Endodermal cell (in vitro differentiated cells): ENCODE results near the gene NFATC1. TPM values are rescaled to one million over a fixed set of nuclear protein-coding genes. Genes with fewer than 3 reads are reported as not detected.

Experiments
- DNase-seq: peaks from one replicate; pipeline ENCODE4 v3.0.0-alpha.2; 2017
- H3K27ac ChIP-seq: 2 replicates; pipeline ENCODE4 v1.5.1; 2013; ENCODE audit warnings: mild to moderate bottlenecking, low read depth, low read length, moderate library complexity
- H3K27me3 ChIP-seq: 2 replicates; pipeline ENCODE4 v1.6.1; 2013; ENCODE audit warnings: mild to moderate bottlenecking, low read length, moderate library complexity; ENCODE audit not compliant: insufficient read depth, control insufficient read depth, poor library complexity, severe bottlenecking
- H3K36me3 ChIP-seq: 2 replicates; pipeline ENCODE4 v1.7.0; 2013; ENCODE audit warnings: mild to moderate bottlenecking, low read length, moderate library complexity; ENCODE audit not compliant: control insufficient read depth, insufficient read depth
- H3K4me1 ChIP-seq: one replicate; pipeline ENCODE4 v1.7.0; 2013; ENCODE audit warnings: low read length; ENCODE audit not compliant: control insufficient read depth, insufficient read depth
- H3K4me3 ChIP-seq: 2 replicates; pipeline ENCODE4 v1.5.1; 2013; ENCODE audit warnings: mild to moderate bottlenecking, low read length, moderate library complexity
- H3K9ac ChIP-seq: 2 replicates; pipeline ENCODE4 v1.6.1; 2013; ENCODE audit warnings: mild to moderate bottlenecking, low read length, moderate library complexity; ENCODE audit not compliant: poor library complexity, severe bottlenecking; ENCODE audit errors: extremely low read depth
- H3K9me3 ChIP-seq: 2 replicates; pipeline ENCODE4 v1.6.1; 2013; ENCODE audit warnings: mild to moderate bottlenecking, low read length, moderate library complexity; ENCODE audit not compliant: control insufficient read depth
- H3K27ac Mint-ChIP-seq: 2 replicates; pipeline ENCODE4 v1.8.0; 2020; ENCODE audit warnings: mixed read lengths
- H3K27me3 Mint-ChIP-seq: 2 replicates; pipeline ENCODE4 v1.8.0; 2021; ENCODE audit warnings: mild to moderate bottlenecking, mixed read lengths; ENCODE audit not compliant: insufficient read depth
- H3K36me3 Mint-ChIP-seq: 2 replicates; pipeline ENCODE4 v1.8.0; 2020; ENCODE audit warnings: low read depth, mixed read lengths
- H3K4me1 Mint-ChIP-seq: 2 replicates; pipeline ENCODE4 v1.8.0; 2020; ENCODE audit warnings: mixed read lengths
- H3K4me3 Mint-ChIP-seq: 2 replicates; pipeline ENCODE4 v1.8.0; 2020; ENCODE audit warnings: mild to moderate bottlenecking, moderate library complexity, mixed read lengths
- H3K9me3 Mint-ChIP-seq: 2 replicates; pipeline ENCODE4 v1.8.0; 2020; ENCODE audit warnings: mild to moderate bottlenecking, mixed read lengths
- WGBS, 2 experiments: methylation state at CpG; one replicate each; pipeline versions ENCODE4 v1.1.5 to v1.1.7; 2013; ENCODE audit warnings: missing lambda C conversion rate in 2 of 2, mixed read lengths in 1 of 2; ENCODE audit not compliant: insufficient coverage in 1 of 2, insufficient read length in 1 of 2; 5-methylcytosine and 5-hydroxymethylcytosine counted together
- total RNA-seq, 2 donors: library from RNA; stranded (reverse); fragmentation: NEBNext Ultra II Directional in 1 of 2; extraction: Animal tissue kit (Norgen Biotek cat#: 25700) in 1 of 2; gene quantifications; 2 replicates in 1 of 2; 3 replicates in 1 of 2; pipeline ENCODE4 v1.2.1, GENCODE V29; 2021
- TF ChIP-seq, protein P1 (sequence below): fragments of 200-600 bp; sonication (generic); conservative IDR thresholded peaks from 2 replicates; pipeline ENCODE4 v1.5.0; 2021; ENCODE audit warnings: antibody characterized with exemption, mild to moderate bottlenecking

Gene NFATC1
- total RNA-seq, 2 donors from 2014 or later = 23.4 to 32.5 TPM

DNA sequence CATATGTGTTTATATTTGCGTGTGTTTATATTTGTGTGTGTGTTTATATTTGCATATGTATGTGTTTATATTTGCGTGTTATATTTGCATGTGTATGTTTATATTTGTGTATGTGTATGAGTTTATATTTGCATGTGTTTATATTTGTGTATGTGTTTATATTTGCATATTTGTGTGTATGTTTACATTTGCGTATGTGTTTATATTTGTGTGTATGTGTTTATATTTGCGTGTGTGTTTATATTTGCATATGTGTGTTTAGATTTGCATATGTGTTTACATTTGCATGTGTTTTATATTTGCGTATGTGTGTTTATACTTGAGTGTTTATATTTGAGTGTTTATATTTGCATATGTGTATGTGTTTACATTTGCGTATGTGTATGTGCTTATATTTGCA is 168.2 kb downstream of the NFATC1 start:
- WGBS, 2 experiments = 91 to 96% methylated on average over 6 of the region's 6 CpGs
- DNase-seq = no peak
- no peak overlapping the region for H3K4me3 ChIP-seq
- Mint-ChIP-seq H3K27me3 (no peaks in the 10 kb centered on the region), H3K9me3 (peaks cover 4% of the 10 kb centered on the region), H3K4me3 (no peak overlapping the region), H3K36me3 (no peaks in the 10 kb centered on the region), H3K27ac (no peak overlapping the region), H3K4me1 (peaks cover 20% of the 10 kb centered on the region)
- H3K9me3 ChIP-seq = no peaks in the 10 kb centered on the region
- peaks cover 6% of the 10 kb centered on the region for H3K4me1 ChIP-seq
- H3K27me3 ChIP-seq = no peaks in the 10 kb centered on the region
- no peak overlapping the region for H3K9ac ChIP-seq
- no peaks in the 10 kb centered on the region for H3K36me3 ChIP-seq
- TF ChIP-seq, protein P1, sequence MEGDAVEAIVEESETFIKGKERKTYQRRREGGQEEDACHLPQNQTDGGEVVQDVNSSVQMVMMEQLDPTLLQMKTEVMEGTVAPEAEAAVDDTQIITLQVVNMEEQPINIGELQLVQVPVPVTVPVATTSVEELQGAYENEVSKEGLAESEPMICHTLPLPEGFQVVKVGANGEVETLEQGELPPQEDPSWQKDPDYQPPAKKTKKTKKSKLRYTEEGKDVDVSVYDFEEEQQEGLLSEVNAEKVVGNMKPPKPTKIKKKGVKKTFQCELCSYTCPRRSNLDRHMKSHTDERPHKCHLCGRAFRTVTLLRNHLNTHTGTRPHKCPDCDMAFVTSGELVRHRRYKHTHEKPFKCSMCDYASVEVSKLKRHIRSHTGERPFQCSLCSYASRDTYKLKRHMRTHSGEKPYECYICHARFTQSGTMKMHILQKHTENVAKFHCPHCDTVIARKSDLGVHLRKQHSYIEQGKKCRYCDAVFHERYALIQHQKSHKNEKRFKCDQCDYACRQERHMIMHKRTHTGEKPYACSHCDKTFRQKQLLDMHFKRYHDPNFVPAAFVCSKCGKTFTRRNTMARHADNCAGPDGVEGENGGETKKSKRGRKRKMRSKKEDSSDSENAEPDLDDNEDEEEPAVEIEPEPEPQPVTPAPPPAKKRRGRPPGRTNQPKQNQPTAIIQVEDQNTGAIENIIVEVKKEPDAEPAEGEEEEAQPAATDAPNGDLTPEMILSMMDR = no peak
- no peak overlapping the region for H3K27ac ChIP-seq

DNA sequence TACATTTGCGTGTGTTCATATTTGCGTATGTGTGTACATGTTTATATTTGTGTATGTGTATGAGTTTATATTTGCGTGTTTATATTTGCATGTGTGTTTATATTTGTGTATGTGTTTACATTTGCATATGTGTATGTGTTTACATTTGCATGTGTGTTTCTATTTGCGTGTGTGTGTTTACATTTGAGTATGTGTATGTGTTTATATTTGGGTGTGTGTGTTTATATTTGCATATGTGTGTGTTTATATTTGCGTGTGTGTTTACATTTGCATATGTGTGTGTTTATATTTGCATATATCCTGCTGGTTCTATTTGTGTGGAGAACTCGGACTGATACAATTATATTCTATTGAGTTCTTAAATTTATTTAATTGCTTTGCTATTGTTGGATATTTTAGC is 168.7 kb downstream of the NFATC1 start:
- Histone ChIP-seq H3K27me3 (no peaks in the 10 kb centered on the region), H3K27ac (no peak overlapping the region), H3K4me3 (no peak overlapping the region), H3K4me1 (peaks cover 6% of the 10 kb centered on the region), H3K9ac (no peak overlapping the region), H3K9me3 (no peaks in the 10 kb centered on the region), H3K36me3 (no peaks in the 10 kb centered on the region)
- DNase-seq = no peak
- peaks cover 4% of the 10 kb centered on the region for H3K9me3 Mint-ChIP-seq
- no peak overlapping the region for H3K4me3 Mint-ChIP-seq
- H3K4me1 Mint-ChIP-seq = peaks cover 20% of the 10 kb centered on the region
- TF ChIP-seq, protein P1 = no peak
- H3K27ac Mint-ChIP-seq = no peak overlapping the region
- no peaks in the 10 kb centered on the region for H3K27me3 Mint-ChIP-seq
- no peaks in the 10 kb centered on the region for H3K36me3 Mint-ChIP-seq
- WGBS, 2 experiments = 87 to 94% methylated on average over 2 to 5 of the region's 6 CpGs

DNA sequence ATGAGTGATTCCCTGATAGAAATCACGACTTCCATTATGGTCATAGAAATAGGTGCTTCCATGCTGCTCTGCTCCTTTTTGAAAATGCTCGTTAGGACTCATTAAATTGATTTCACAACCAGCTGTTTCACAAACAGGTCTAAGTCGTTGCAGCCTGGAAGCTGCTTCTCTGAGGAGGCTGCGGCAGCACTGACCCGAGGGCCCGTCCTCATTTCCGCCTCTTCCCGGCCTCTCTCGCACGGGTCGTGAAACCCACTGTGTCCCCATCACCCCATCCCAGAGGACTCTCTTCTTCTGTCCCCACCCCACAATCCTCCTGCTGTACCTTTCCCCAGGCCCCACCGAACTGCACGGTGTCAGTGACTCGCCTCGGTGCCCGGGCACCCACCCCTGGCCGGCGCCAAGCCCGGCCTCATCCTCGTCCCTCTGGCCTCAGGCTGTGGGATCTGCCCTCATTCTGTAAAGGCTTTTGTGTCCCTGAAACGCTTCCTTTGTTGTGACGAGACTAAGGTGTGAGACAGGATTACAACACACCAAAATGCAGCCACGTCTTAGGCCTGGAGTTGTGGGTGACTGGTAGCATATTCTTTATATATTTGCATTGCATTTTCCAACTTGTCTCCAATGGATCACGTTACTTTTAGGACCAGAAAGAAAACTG is 171.2 kb downstream of the NFATC1 start:
- Histone ChIP-seq H3K9ac (peak overlapping the region; percentile 13), H3K9me3 (no peaks in the 10 kb centered on the region), H3K4me3 (no peak overlapping the region), H3K27me3 (no peaks in the 10 kb centered on the region), H3K27ac (peak overlapping the region; percentile 87), H3K36me3 (no peaks in the 10 kb centered on the region), H3K4me1 (peaks cover 6% of the 10 kb centered on the region)
- Mint-ChIP-seq H3K27me3 (no peaks in the 10 kb centered on the region), H3K9me3 (peaks cover 6% of the 10 kb centered on the region), H3K27ac (peak overlapping the region; percentile 90), H3K4me3 (no peak overlapping the region), H3K4me1 (peaks cover 24% of the 10 kb centered on the region), H3K36me3 (no peaks in the 10 kb centered on the region)
- TF ChIP-seq, protein P1 = no peak
- DNase-seq = peak; percentile 73
- 75 to 85% methylated on average over 6 to 23 of the region's 24 CpGs for WGBS, 2 experiments
